ENCODE results near the gene RPS25.
"Not testable (repeated sequence)": the region's sequence is repeated elsewhere in the genome, so short reads cannot be mapped to it uniquely, and the experiment has no call there.

RPS25 gene

GRCh38 chr11:119014209-119014924 lies 3.8 kb downstream of the RPS25 start:
- no peak for DNase-seq

- DNase-seq, result no peak
These were observed 5.4 kb downstream of the RPS25 start for GRCh38 chr11:119012629-119013170.

GRCh38 chr11:119011476-119012053 lies 6.6 kb downstream of the RPS25 start:
- no peak for DNase-seq

GRCh38 chr11:119006656-119007055 lies 11.5 kb downstream of the RPS25 start:
- peak; percentile 37 for DNase-seq

GRCh38 chr11:119000906-119001305 lies 17.2 kb downstream of the RPS25 start:
- DNase-seq, result no peak

GRCh38 chr11:118998822-118999221 lies 19.3 kb downstream of the RPS25 start:
- no peak for DNase-seq

- no peak for DNase-seq
These were observed 19.8 kb downstream of the RPS25 start for GRCh38 chr11:118998388-118998717.

GRCh38 chr11:118997627-118998387 lies 20.3 kb downstream of the RPS25 start, which contains the start of gene CENATAC:
TSS of gene CENATAC (plus strand) at chr11:118998138. CDS start at chr11:118998198, 60 bp downstream.
- DNase-seq, result peak; percentile 96

GRCh38 chr11:118996926-118997626 lies 21.1 kb downstream of the RPS25 start:
- peak; percentile 63 for DNase-seq

- not testable (repeated sequence) for DNase-seq
These were observed 26.6 kb downstream of the RPS25 start for GRCh38 chr11:118991486-118992038.

GRCh38 chr11:118988280-118988679 lies 29.9 kb downstream of the RPS25 start:
- DNase-seq, result no peak

GRCh38 chr11:118984825-118985224 lies 33.3 kb downstream of the RPS25 start:
- DNase-seq, result no peak

- not testable (repeated sequence) for DNase-seq
These were observed 33.8 kb downstream of the RPS25 start for GRCh38 chr11:118984337-118984736.

GRCh38 chr11:118980191-118980881 lies 37.8 kb downstream of the RPS25 start:
- peak; percentile 50 for DNase-seq

GRCh38 chr11:118979434-118979833 lies 38.7 kb downstream of the RPS25 start:
- no peak for DNase-seq

- DNase-seq, result no peak
These were observed 42.1 kb downstream of the RPS25 start for GRCh38 chr11:118975771-118976709.

- DNase-seq, result no peak
These were observed 44.2 kb downstream of the RPS25 start for GRCh38 chr11:118973985-118974384.

GRCh38 chr11:118971646-118972045 lies 46.5 kb downstream of the RPS25 start, which contains the start of gene FOXR1:
TSS of gene FOXR1 (plus strand) at chr11:118971761. CDS start at chr11:118971932, 171 bp downstream.
- no peak for DNase-seq

- not testable (repeated sequence) for DNase-seq
These were observed 48.6 kb downstream of the RPS25 start for GRCh38 chr11:118969508-118969907.

Data from inflammatory macrophage treated with lipopolysaccharide for 4 hours (primary cell).